Measurements from ENCODE around the gene CXCL12.

The CXCL12 gene

GRCh38 chr10:44399659-44400451 is 15.0 kb upstream of the CXCL12 start:
- DNase-seq (ENCODE audit: low read depth, low spot score) = no peak

GRCh38 chr10:44398747-44399658 is 14.1 kb upstream of the CXCL12 start:
- no peak for DNase-seq (ENCODE audit: low read depth, low spot score)

- no peak for DNase-seq (ENCODE audit: low read depth, low spot score)
Observed at GRCh38 chr10:44398271-44398670, 13.4 kb upstream of the CXCL12 start.

- DNase-seq (ENCODE audit: low read depth, low spot score) = no peak
Observed at GRCh38 chr10:44397476-44398225, 12.8 kb upstream of the CXCL12 start.

GRCh38 chr10:44396671-44397191 is 11.8 kb upstream of the CXCL12 start:
- DNase-seq (ENCODE audit: low read depth, low spot score) = no peak

GRCh38 chr10:44395902-44396670 is 11.2 kb upstream of the CXCL12 start:
- no peak for DNase-seq (ENCODE audit: low read depth, low spot score)

- DNase-seq (ENCODE audit: low read depth, low spot score) = no peak
Observed at GRCh38 chr10:44395396-44395795, 10.5 kb upstream of the CXCL12 start.

GRCh38 chr10:44394696-44395381 is 9.9 kb upstream of the CXCL12 start:
- DNase-seq (ENCODE audit: low read depth, low spot score) = no peak

GRCh38 chr10:44393834-44394547 is 9.1 kb upstream of the CXCL12 start:
- no peak for DNase-seq (ENCODE audit: low read depth, low spot score)

- no peak for DNase-seq (ENCODE audit: low read depth, low spot score)
Observed at GRCh38 chr10:44393051-44393630, 8.2 kb upstream of the CXCL12 start.

- no peak for DNase-seq (ENCODE audit: low read depth, low spot score)
Observed at GRCh38 chr10:44392420-44392819, 7.5 kb upstream of the CXCL12 start.

GRCh38 chr10:44391981-44392380 is 7.1 kb upstream of the CXCL12 start:
- DNase-seq (ENCODE audit: low read depth, low spot score) = no peak

GRCh38 chr10:44390585-44391072 is 5.7 kb upstream of the CXCL12 start:
- no peak for DNase-seq (ENCODE audit: low read depth, low spot score)

- no peak for DNase-seq (ENCODE audit: low read depth, low spot score)
Observed at GRCh38 chr10:44389556-44389955, 4.7 kb upstream of the CXCL12 start.

- DNase-seq (ENCODE audit: low read depth, low spot score) = no peak
Observed at GRCh38 chr10:44389150-44389549, 4.3 kb upstream of the CXCL12 start.

- DNase-seq (ENCODE audit: low read depth, low spot score) = no peak
Observed at GRCh38 chr10:44388641-44389040, 3.7 kb upstream of the CXCL12 start.

- no peak for DNase-seq (ENCODE audit: low read depth, low spot score)
Observed at GRCh38 chr10:44387853-44388251, 3.0 kb upstream of the CXCL12 start.

GRCh38 chr10:44386546-44387052 is 1.7 kb upstream of the CXCL12 start:
- no peak for DNase-seq (ENCODE audit: low read depth, low spot score)

All from activated naive CD8-positive, alpha-beta T cell treated with anti-CD3 and anti-CD28 coated beads, Interleukin-2, amount 50 U/mL, for 16 hours (primary cell).